Coronary artery (tissue), 2 donors: Measurements from ENCODE around the gene EFCAB8.

Experiments
- DNase-seq: peaks from one replicate; pipeline ENCODE4 v3.0.0-alpha.2; 2017; ENCODE audit warnings: low spot score
- H3K27ac ChIP-seq, 2 donors: fragments of 200-600 bp; sonication (generic); one replicate each; pipeline ENCODE4 v1.5.1; 2016 to 2019
- H3K4me3 ChIP-seq: fragments of 200-600 bp; sonication (generic); 2 replicates; pipeline ENCODE4 v1.5.1; 2016; ENCODE audit warnings: mild to moderate bottlenecking, moderate library complexity
- TF ChIP-seq, protein P1 (sequence below): fragments of 200-600 bp; sonication (generic); IDR thresholded peaks from one replicate; pipeline ENCODE4 v1.5.1; 2019; ENCODE audit warnings: antibody characterized with exemption

Gene EFCAB8

GRCh38 chr20:32891926-32892660, 33.4 kb downstream of the EFCAB8 start:
- Histone ChIP-seq H3K27ac (no peak overlapping the region), H3K4me3 (no peak overlapping the region)
- DNase-seq: no peak
- TF ChIP-seq, protein P1, sequence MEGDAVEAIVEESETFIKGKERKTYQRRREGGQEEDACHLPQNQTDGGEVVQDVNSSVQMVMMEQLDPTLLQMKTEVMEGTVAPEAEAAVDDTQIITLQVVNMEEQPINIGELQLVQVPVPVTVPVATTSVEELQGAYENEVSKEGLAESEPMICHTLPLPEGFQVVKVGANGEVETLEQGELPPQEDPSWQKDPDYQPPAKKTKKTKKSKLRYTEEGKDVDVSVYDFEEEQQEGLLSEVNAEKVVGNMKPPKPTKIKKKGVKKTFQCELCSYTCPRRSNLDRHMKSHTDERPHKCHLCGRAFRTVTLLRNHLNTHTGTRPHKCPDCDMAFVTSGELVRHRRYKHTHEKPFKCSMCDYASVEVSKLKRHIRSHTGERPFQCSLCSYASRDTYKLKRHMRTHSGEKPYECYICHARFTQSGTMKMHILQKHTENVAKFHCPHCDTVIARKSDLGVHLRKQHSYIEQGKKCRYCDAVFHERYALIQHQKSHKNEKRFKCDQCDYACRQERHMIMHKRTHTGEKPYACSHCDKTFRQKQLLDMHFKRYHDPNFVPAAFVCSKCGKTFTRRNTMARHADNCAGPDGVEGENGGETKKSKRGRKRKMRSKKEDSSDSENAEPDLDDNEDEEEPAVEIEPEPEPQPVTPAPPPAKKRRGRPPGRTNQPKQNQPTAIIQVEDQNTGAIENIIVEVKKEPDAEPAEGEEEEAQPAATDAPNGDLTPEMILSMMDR: no peak

GRCh38 chr20:32893263-32894025, 34.7 kb downstream of the EFCAB8 start:
- Histone ChIP-seq H3K4me3 (no peak overlapping the region), H3K27ac (no peak overlapping the region)
- DNase-seq: no peak
- TF ChIP-seq, protein P1: no peak

- no peak overlapping the region for H3K4me3 ChIP-seq
- TF ChIP-seq, protein P1: no peak
- no peak overlapping the region for H3K27ac ChIP-seq
- no peak for DNase-seq
These were observed 35.3 kb downstream of the EFCAB8 start for GRCh38 chr20:32894026-32894483.

DNA sequence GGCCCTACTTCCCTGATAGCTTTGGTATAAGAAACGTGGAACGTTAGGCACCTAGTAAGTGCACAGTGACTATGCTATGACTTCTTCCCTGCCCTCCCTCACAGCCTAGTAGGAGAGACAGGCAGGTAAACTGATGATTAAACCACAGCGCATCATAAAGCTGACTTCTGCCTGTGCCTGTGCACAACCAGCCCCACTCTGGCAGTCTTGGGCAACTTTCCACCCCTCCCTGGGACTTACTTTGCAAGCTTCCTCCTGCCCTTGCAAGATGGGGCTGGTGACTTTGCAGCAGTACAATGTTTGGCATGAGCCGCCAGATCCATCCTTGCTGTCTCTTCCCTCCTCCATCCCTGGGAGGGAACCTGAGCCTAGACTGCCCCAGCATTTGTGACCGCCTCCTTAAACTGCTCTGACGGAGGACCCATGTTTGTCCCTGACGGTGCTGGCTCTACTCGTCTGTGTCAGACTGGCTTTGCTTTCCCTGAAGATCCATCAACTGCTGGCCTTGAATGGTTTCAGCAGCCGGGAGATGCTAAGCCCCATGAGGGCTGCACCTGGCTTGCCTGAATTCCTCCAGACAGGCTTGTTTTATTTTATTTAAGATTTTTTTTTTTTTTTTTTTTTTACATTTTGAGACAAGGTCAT, 36.1 kb downstream of the EFCAB8 start:
- no peak for DNase-seq
- TF ChIP-seq, protein P1: no peak
- Histone ChIP-seq H3K27ac (no peak overlapping the region), H3K4me3 (no peak overlapping the region)

- TF ChIP-seq, protein P1: no peak
- H3K27ac ChIP-seq: no peak overlapping the region
- H3K4me3 ChIP-seq: no peak overlapping the region
- DNase-seq: no peak
These were observed 38.0 kb downstream of the EFCAB8 start for GRCh38 chr20:32896521-32897280.

DNA sequence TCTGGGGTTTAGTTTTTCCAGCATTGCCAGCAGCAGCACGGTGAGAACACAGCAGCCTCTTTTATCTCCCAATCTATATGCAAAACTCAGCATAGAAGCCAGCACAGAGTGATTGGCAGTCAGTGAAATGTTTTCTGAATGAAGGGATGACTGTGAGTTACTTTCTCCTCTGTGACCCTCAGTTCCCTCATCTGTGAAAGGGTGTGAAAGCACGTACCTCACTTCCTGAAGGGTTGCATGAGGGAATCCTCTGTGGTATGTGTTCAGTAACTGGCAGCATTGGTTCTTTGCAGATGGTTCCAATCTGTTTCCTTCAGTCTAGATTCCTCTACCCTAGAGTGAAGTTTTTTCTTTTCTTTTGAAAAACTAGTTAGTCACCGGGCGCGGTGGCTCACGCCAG, 40.0 kb downstream of the EFCAB8 start:
- TF ChIP-seq, protein P1: no peak
- H3K4me3 ChIP-seq: no peak overlapping the region
- no peak for DNase-seq
- H3K27ac ChIP-seq: no peak overlapping the region
